ENCODE measurements around the gene GJD4.

GJD4 gene

DNA sequence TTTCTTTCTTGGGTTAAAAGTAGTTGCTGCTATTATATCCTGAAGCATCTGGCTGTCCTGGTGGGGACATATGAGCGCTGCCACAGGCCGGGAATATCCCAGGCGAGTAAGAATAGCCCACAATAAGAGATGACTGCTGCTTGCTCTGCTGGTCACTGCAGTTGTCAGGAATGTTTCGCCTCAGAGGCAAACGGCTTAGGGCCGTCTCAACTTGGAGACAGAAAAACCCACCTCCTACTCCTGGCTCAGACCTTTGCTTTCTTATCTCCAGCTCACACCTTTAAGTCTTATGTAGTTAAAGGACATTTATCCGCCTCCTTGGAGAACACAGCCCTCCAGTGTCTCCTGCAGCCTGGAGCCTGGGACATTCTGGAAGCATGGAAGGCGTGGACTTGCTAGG is at the start of gene GJD4:
Gene GJD4, plus strand, starts transcription at position 151 of the 400 bp plus-strand sequence. Its CDS starts 227 bp downstream, at position 378.
- no peak for DNase-seq (ENCODE audit: low read depth in 2 of 2)

GRCh38 chr10:35555962-35556930 is 48.9 kb upstream of the GJD4 start:
- no peak for DNase-seq (ENCODE audit: low read depth in 2 of 2)

DNA sequence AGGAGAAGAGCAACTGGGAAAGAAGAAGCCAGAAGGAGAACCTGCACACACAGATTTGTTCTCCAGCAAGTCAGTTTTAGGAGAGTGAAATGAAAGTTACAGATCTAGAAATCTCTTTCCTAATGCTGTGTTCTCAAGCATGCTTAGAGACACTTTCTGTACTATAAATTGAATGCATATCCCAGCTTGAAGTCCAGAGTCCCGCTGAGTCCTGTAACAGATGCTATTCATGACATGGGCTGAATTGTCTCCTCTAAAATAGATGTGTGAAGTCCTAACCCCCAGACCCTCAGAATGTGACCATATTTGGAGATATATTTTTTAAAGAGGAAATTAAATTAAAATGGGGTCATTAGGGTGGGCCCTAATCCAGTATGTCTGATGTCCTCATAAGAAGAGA is 46.9 kb upstream of the GJD4 start:
- DNase-seq (ENCODE audit: low read depth in 2 of 2): no peak

GRCh38 chr10:35559416-35559815 is 45.7 kb upstream of the GJD4 start:
- DNase-seq (ENCODE audit: low read depth in 2 of 2): no peak

DNA sequence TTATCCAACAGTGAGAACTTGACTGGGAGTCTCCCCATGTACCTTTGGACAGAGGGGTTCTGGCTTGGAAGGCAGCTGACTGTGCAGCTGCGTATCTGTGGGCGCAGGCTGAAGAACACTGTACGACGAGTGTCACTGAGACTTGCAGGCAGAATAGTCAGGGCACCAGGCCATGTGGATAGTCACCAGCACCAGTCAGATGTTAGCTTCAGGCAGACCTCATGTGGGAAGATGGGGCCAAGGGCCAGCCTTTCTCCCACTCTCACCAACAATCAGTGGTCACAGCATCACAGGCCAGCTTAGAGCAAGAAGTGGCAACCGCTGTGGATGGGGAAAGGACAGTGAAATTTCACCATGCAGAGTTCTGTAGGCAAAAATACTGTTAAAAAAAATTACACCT is 43.4 kb upstream of the GJD4 start:
- DNase-seq (ENCODE audit: low read depth in 2 of 2): no peak

DNA sequence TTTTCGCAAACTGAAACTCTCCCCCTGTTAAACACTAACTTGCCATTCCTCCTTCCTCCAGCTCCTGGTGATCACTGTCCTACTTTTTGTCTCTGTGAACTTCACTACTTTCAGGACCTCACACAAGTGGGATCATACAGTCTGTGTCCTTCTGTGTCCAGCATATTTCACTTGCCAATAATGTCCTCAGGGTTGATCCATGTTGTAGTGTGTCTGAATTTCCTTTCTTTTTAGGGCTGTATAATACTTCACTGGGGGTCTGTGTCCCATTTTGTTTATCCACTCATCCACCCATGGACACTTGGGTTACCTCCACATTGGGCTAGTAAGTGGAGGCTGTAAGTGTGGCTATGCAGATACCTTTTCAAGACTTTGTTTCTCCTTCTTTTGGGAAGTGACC is 42.7 kb upstream of the GJD4 start:
- DNase-seq (ENCODE audit: low read depth in 2 of 2): no peak

DNA sequence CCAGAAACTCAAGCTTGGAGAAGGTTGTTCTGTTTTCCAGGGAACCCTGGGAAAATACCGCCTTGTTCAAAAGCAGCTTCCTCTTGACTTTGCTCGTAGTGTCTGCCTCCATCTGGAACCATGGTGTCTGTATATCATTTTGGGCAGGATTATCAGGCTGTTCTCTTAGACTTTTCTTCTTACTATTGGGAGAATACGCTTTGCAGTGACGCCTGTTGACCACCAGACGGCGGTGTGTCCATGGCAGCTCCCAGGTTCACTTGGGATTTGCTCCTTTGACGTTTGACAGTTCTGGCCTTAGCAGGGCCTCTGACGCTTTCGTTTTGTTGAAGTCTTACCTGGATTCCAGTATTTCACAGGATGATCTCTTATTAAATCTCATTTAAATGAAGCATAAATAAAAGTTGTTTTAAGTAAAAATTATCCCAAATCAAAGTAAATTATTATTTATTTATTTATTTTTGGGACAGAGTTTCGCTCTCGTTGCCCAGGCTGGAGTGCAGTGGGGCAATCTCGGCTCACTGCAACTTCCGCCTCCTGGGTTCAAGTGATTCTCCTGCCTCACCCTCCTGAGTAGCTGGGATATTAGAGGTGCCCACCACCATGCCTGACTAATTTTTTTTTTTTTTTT is 41.8 kb upstream of the GJD4 start:
- DNase-seq (ENCODE audit: low read depth in 2 of 2): peak; percentile 23

DNA sequence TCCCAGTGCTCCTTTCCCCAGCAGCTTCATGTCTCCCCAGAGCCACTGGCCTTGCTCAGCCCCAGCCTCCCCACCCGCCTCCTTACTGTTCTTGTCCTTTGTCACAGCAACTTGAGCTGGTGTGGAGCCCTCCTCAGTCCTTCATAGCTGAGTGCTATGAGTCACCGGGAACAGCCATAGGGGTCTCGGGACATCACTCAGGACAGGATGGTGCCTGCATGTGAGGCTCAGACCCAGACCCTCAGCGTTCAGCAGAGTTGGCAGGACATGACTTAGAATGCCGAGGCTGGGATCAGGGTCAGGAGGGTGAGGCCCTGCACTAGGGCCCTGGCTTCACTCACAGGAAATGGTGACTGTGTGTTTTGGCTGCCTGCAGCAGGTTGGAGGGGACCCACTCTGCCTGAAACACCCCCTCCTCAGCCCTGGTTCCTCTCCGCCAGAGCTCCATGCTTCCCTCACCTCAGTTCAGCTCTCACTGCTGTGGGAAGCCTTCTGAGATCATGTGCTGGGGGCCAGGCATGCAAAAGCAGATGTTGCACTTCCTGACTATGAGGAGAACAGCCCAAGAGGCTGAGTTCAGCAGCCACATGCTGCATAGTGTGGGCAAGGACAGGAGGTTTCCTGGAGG is 40.7 kb upstream of the GJD4 start:
- no peak for DNase-seq (ENCODE audit: low read depth in 2 of 2)

- DNase-seq (ENCODE audit: low read depth in 2 of 2): no peak
Measured at GRCh38 chr10:35565602-35566081, 39.5 kb upstream of the GJD4 start.

- DNase-seq (ENCODE audit: low read depth in 2 of 2): no peak
Measured at GRCh38 chr10:35567951-35568350, 37.2 kb upstream of the GJD4 start.

- DNase-seq (ENCODE audit: low read depth in 2 of 2): no peak
Measured at GRCh38 chr10:35568483-35569015, 36.6 kb upstream of the GJD4 start.

GRCh38 chr10:35569111-35569707 is 35.9 kb upstream of the GJD4 start:
- no peak for DNase-seq (ENCODE audit: low read depth in 2 of 2)

DNA sequence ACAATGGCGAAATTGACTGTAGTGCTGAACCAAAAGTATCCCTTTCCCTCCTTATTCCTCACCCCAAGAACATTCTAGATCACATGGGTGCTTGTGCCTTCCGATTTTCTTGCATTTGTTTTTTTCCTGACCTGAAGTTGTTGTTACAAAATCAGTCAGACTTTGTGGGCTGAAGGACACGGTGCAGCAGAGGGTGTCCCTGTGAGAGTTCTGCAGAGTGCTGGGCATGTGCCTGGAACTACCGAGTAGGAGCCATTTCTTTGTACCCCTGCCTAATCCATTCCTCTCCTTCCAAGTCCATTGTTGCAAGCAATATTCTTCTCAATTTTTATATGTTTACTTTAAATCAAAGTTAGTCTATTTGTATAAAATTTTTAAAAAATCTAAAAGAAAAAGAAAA is 35.3 kb upstream of the GJD4 start:
- no peak for DNase-seq (ENCODE audit: low read depth in 2 of 2)

DNA sequence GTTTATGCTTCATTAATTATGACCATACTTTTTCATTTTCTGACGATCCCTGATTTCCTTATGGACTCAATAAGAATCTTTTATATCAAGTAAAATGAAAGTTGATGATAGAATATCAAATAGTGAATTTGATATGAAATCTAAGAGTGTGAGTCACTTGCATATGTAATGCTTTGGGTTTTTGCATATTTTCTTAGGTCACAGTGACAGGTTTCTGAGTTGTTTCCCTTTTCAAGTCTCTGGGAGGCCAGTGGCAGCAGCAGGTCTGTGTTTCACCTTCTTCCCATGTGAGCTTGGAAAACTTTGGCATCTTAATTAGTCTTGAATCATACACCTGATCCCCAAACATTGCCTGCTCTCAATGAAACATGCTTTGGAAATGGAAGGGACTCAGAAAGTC is 34.7 kb upstream of the GJD4 start:
- DNase-seq (ENCODE audit: low read depth in 2 of 2): no peak

DNA sequence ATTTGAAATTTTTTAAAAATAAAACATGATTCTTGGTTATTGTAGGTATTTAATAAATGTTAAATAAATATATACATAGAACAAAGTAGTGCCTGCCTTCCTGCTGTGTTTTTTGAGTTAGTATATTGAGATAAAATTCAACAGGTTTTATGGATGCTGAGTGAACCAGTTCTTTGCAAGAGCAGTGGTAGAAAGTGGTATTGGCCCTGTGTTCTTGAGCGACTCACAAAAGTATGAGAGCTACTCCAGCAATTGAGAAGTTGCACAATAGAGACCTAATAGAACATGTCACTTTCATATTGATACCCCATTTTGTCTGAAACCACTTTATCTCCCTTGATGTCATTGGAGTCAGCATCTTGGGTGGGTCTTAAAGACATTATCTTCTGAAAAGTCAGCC is 32.6 kb upstream of the GJD4 start:
- DNase-seq (ENCODE audit: low read depth in 2 of 2): no peak

- no peak for DNase-seq (ENCODE audit: low read depth in 2 of 2)
Measured at GRCh38 chr10:35573796-35574195, 31.3 kb upstream of the GJD4 start.

GRCh38 chr10:35574924-35575352 is 30.2 kb upstream of the GJD4 start:
- no peak for DNase-seq (ENCODE audit: low read depth in 2 of 2)

DNA sequence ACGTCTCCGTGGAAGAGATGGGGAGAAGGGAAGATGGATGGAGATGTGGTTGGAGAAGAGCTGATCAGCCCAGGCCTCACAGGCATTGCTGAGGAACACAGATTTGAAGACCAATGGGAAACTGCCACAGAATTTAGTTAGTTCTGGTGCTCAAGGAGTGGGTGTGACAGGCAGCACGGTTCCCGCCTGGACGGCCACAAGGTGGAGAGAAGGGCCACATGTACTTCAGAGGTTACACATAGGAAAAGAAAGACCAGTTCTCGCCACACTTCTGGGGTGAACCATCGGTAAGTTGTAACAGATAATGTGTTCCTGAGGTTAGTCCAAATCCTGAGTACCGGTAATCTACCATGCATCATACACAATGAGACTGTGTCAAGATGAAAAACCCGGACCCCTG is 29.5 kb upstream of the GJD4 start:
- DNase-seq (ENCODE audit: low read depth in 2 of 2): no peak

DNA sequence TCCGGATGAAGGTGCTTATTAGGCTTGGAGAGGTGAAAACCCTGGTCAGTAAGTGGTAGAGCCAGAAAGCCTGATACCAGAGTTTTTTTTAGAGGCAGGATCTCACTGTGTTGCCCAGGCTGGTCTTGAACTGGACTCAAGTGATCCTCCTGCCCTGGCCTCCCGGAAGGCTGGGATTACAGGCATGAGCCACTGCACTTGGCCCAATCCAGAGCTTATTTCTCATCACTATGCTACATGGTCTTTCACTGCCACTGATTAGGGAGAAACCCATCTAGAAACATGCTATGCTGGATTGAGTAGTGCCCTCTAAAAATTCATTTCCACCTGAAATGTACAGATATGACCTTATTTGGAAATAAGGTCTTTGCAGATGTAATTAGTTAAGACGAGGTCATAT is 28.4 kb upstream of the GJD4 start:
- DNase-seq (ENCODE audit: low read depth in 2 of 2): no peak

DNA sequence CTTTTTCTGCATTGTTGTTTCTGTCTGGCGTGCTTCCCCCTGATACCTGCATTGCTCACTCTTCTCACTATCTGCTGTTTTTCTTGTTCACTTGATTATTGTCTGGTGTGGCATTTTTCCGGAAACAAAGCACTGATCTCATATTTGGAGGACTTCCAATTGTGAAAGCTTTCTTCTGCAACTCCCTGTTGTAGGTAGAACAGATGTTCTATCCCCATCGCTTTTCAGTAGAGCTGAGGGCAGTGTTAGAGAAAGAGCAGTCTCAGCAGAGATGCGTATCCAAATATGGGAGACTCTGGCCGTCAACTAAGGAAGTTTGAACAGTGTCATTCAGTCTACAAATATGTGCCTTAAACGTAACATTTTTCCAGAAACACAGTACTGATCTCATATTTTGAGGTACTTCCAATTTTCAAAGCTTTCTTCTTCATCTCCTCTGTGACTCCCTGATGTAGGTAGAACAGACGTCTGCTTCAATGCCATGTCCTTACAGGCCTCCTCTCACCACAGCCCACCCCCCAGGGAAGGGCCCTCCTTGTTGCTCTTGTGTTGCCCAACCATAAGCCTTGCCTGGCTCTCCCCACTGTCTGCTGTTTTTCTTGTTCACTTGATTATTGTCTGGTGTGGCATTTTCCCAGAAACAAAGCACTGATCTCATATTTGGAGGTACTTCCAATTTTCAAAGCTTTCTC is 27.1 kb upstream of the GJD4 start:
- no peak for DNase-seq (ENCODE audit: low read depth in 2 of 2)

GRCh38 chr10:35578618-35578956 is 26.6 kb upstream of the GJD4 start:
- DNase-seq (ENCODE audit: low read depth in 2 of 2): no peak
